HL-60/S4 (cell line): ENCODE data around the gene ARHGEF16.

Source experiments
- in situ Hi-C: fragments of 300-500 bp; cut with MboI; formaldehyde crosslinking; loops from 2 replicates; pipeline ENCODE4 v1.14.3; 2022; ENCODE audit warnings: low sequenced_read_pairs

Gene ARHGEF16

DNA sequence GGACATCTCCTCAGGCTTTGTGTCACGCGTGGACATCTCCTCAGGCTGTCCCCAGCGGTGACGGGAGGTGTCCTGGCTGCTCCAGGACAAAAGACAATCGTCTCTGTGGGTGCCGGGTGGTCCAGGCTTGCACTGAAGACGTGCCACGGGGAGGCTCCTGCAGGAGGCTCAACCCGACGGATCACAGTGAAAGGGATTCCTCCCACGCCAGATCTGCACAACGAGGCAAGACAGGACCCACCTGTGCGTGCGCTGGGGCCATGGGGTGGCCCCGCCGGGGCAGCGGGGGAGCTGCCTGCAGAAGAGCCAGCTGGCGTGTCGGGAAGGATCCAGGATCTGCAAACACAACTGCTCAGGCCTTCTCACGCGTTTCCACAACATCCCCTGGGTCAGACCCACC, 18.8 kb upstream of the ARHGEF16 start:
- in situ Hi-C loops = no loop called here

DNA sequence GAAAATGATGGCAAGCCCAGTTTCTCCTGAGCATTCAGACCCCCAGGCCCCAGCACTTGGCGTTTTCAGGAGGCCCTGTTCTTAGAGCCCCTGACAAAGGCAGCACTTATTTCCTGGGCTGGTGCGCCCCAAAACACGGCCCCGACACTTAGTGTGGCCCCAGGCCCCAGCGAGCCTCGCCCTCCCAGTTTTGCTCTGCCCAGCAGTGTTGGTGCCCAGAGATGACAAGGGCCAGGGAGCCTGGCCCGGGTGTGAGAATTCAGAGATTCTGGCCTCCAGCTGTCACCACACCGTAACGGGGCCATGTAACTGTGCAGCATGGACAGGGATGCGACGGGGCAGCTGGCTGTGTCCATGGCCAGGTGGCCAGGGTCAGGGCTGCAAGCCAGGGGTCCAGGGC, 18.0 kb upstream of the ARHGEF16 start:
- in situ Hi-C loops = no loop called here

DNA sequence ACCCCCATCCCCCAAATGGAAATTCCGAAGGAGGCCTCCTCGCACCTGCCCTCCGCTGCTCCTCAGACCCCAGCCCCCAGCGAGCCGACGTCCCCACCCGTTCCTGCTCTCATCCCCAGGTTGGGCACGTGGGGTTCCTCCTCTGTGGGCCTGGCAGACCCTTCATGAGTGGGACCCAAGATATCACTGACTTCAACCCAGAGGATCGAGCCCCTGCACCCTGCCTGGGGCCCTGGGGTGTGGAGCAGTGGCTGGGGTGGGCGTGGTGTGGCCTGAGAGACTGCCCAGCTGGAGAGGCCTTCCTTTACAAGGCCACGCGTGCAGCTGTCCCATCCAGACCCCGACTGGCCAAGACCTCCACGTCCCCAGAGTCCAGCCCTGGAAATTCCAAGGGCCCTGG, 17.6 kb upstream of the ARHGEF16 start:
- in situ Hi-C loops = no loop called here

DNA sequence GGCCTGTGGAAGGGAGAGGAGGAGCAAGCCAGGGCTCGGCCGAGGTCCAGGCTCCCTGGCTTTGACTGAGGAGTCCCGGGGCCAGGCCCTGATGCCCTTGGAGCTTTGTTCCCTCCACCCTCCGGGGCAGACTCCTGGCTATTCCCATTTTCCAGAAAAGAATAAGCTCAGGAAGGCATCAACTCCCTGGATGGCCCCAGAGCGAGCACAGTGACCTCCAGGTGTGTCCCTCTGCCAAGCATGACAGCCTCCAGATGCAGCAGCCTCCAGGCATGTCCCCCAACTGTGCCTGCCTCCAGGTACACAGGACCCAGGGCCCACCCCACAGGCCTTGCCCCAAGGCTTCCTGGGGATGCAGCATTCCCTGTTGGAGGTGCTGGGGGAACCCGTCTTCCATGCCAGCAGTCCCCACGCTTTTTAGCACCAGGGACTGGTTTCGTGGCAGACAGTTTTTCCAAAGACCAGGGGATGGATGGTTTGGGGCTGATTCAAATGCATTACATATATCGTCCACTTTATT, 15.7 kb upstream of the ARHGEF16 start:
- in situ Hi-C loops = no loop called here

DNA sequence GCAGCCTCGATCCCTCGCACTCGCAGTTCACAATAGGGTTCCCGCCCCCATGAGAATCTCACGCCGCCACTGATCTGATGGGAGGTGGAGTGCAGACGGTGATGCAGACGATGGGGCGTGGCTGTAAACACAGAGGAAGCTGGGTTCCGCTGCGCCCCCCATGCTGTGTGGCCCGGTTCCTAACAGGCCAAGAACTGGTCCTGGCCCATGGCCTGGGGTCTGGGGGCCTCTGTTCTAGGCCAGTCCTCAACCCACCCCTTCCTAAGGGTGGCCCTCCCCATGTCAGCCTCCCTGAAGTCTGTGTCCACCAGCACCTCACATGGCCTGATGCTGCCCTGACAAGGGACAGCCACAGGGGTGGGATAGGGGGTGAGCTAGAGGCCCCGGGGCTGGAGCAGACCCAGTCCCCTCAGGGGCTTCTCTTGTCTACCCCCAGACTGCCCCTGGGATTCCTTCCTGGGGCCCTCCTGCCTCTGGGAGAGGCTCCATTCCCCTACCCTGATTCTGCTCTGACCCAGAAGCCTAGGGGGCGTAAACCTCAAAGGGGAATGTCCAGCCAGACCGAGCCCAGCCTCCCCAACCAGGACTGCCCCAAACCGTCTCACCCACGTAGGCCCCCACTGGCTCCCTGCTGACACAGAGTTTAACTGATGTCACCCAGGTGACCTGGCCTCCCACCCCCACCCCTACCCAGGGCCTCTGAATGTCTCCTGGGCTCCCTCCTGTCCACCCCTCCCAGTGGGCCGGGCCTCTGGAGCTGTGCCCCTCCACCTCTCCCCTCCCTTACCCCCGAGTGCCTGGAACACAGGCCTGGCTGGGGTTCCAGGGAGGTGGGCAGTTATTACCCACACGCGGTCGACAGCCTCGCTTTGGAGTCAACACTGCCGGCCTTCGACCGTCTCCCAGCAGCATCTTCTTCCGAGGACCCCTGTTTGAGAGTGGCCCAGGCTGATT, 14.8 kb upstream of the ARHGEF16 start:
- in situ Hi-C loops = no loop called here

DNA sequence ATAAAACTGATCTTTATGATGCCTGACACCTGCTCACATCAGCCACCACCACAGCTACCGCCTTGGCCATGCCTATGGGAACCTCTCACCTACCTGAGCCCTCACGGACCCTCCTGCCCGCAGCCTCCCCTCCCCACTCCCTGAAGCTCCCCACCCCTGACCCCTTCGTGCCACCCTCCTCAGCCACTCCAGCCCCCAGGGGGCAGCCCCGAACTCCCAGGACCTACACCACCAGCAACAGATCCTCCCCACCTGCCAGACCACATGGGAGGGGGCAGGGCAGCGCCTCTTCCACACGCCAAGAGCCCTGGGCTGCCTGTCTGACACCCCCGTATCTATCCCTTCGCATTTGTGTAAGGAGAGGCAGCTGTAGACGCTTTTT, 14.2 kb upstream of the ARHGEF16 start:
- in situ Hi-C loops = no loop called here

DNA sequence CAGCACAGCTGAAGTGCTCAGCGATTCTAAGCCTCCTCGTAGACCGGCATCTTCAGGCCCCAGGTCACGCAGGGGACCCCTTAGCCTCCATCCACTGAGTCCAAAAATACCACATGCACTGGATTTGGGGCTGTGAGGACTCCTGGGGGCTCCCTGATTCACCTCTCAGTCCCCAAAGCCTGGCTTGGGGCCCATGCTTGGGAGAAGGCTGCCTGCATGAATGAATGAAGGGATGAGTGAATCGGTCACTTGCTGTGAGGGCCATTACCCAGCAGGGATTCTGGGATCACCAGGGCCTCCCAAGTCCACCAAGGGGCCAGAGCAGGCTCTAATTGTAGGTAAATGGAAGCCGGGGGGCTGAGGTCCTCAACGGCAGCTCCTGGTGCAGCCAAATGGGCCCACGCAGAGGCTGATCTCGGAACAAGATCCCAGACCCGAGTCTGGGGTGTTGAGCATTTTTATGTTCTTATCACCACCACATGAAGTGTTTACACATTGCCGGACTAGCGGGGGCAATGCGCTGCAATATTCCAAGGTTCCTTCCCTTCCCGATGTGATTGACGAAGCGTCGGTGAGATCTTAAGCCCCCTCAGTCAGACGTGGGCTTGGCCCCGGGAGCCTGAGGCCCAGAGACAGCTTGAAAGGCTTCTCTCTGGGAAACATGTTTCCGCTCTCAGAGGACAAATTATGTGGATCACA, 13.6 kb upstream of the ARHGEF16 start:
- in situ Hi-C loops = no loop called here

DNA sequence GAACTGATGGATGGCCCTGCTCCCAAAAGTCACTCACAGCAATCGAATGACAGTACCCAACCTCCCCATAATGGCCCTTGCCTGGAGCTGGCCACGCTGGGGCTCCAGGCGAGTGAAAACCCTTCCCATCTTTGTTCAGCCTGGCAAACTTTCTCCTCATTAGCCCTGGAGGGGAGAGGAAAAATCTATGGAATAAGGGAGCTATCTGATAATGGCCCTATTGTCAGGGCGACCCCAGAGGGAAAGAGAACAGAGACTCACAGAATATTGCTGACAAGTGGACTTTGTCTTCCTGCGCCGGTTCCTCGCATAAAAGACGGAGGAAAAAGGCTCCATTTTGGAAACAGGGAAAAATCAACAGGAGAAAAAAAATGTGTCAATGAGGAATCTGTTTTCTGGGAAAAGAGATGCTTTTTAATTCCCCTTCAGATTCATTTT, 13.0 kb upstream of the ARHGEF16 start:
- in situ Hi-C loops = no loop called here

DNA sequence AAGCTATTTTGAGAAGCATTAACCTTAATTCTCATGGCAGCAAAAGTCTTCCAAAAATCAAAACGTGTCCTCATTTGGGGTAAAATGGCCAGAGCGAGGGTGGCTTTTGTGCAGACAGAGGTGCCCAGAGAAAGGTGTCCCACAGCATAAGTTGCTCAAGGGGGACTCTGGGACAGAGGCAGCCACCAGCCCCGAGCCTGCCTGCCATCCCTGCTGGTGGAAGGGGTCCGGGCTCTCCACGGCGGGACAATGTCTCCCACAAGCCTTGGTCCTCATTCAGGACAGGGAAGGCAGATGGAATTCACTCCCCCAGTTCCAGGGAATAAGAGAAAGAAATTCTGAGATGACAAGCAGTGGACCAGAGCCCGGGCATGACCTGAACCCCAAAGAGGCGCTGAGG, 12.6 kb upstream of the ARHGEF16 start:
- in situ Hi-C loops = no loop called here

DNA sequence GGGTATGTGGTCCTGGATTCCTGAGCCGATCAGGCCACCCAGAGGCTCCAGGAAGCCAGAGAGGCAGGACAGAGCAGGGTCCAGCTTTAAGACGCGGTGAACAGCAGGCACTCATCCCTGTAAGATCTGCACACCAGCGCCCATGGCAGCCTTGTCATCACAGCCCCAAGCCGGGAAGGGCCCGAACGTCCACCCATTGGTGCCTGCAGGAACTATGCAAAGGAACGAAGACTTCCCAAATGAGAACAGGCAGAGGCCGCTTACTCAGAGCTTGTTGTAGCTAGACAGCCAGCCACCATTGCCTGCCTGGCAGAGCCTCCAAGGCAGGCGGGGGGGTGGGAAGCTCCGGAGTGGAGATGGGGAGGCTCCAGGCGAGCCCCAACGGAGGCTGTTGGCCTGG, 12.1 kb upstream of the ARHGEF16 start:
- in situ Hi-C loops = no loop called here

DNA sequence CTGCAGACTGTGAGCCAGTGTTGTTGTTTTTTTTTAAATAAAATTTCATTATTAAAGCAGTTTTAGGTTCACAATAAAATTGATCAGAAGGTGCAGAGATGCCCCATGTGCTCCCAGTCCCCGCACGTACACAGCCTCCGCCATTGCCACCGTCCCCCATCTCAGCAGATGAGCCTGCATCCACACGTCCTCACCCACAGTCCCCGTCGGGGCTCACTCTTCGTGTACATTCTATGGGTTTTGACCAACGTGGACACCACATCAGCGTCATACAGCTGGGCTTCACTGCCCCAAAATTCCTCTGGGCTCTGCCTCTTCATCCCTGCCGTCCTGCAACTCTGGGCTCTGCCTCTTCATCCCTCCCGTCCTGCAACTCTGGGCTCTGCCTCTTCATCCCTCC, 11.6 kb upstream of the ARHGEF16 start:
- in situ Hi-C loops = no loop called here

DNA sequence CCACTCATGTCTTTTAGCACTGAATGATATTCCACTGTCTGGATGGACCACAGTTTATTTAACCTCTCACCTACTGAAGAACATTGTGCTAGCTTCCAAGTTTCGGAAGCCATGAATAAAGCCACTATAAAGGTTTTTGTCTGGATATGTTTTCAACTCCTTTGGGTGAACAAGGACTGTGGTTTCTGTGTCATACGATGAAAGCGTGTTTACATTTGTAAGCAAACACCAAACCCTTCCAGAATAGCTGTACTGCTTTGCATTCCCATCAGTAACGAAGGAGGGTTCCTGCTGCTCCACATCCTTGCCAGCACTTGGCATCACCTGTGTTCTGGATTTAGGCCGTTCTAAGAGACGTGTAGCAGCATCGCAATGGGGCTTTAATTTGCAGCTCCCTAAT, 10.7 kb upstream of the ARHGEF16 start:
- in situ Hi-C loops = no loop called here

DNA sequence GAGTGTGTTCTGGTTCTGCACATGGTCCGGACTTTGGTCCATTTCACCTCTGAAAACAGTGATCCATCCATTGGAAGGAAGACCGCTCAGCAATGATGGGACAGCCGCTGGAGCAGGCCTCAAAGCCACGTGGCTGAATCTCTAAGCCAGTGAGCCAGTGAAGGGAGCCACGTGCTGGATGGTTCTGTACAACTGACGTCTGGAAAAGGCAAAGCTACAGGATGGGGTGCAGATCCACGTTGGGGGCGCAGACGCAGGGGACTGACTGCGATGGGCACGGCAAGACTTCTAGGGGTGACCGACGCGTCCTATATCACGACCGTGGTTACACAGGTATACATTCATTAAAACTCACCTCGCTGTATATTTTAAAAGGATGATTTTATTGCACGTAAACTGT, 10.2 kb upstream of the ARHGEF16 start:
- in situ Hi-C loops = no loop called here

DNA sequence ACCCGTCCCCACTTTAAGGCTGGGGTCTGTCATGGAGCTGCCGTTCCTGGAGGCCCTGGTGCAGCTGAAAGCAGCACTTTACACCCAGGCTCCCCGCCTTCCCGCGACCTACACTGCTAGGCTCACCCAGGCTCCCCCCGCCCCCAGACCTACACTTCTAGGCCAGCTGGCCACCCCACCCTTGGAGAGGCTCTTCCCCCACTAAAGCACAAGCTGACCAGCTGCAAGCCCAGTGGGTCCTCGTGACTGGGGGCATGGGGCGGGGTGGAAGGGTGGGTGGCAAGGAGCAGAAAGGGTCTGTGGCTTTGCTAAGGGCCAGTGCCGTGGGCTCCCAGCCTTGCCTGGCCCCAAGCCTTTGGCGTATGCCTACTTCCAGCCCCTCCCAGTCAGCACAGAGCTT, 9.7 kb upstream of the ARHGEF16 start:
- in situ Hi-C loops = no loop called here

DNA sequence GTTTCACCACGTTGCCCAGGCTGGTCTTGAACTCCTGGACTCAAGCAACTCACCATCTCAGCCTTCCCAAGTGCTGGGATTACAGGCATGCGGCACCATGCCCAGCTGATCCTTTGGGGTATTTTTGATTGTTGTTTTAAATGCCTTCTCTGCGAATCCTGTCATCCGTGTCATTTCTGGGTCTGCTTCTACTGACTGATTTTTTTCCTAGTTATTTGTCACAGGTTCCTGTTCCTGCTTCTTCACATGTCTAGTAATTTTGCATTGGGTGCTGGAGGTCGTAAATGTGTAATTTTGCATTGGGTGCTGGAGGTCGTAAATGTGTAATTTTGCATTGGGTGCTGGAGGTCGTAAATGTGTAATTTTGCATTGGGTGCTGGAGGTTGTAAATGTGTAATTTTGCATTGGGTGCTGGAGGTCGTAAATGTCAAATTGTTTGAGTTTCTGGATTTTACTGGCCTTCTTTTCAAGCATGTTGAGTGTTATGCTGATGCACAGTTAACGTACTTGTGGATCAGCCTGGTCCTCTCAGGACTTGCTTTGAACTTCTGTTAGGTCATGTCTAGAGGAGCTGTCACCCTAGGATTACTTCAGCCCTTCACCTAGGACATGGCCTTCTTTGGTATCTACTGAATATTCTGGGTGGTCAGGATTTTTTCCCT, 4.1 kb upstream of the ARHGEF16 start:
- in situ Hi-C loops = no loop called here

DNA sequence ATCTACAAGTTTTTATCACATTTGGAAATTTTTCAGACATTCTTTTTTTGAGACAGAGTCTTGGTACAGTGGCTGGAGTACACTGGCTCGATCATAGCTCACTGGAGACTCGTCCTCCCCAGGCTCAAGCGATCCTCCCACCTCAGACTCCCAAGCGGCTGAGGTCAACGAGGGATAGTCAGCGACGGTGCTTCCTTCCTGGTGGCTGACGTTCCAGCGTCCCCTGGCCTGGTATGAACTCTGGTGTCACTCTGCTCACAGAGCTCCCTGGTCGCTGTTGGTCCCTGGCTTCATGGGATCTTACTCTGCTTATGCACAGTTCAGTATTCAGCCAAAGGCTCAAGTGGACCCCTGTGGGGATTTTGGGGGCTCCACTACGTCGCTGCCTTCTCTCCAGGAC, 3.5 kb upstream of the ARHGEF16 start:
- in situ Hi-C loops = no loop called here

DNA sequence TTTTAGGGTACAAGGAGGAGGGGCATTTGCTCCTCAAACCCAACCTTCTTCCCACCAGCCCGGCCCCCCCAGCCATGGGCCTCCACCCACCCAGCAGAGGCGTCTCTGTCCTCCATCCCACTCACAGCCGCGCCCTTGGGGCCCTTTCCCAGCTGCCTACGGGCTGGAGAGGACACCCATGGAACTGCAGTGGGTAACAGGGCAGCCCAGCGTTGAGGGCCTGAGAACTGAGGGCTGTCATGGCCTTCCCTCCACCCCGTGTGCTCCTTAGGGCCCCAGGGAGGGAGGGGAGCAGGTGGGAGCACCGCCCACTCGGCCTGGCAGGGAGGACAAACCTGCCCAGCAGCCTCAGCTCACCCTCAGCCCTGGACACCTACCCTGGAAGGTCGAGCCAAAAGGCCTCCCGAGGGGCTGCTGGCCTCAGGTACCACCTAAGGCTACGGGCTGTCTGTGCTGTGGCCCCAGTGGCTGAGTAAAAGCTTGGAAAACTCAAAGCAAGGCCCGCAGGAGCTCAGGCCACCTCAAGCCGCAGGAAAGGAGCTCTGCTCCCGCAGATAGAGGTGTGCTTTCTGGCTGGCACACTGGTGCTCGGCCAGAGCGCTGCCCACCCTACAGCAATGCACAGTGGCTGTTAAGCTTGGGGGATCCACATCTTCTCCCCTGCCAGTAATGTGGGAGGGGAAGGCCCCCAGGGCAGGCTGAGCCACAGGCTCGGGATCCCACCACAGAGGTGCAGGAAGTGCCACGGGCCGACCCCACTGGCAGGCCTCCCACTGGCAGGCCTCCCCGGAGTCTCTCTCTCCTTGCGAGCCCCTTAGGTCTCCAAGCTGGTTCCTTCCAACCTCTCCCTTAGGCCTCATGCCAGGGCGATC, 2.2 kb upstream of the ARHGEF16 start:
- in situ Hi-C loops = no loop called here

DNA sequence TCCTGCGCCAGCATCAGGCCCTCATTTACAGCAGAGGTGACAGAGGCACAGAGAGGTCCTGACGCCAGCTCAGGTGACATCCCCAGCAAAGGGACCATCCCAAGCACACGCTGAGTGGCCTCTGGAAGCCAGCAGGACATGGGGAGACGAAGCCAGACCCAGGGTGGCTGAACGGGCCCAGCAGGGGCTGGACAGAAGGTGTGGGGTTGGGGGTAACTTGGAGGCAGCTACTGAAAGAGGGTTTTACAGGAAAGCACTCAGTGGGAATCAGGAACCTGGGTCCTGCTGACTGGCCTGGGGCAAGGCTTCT, 1.6 kb upstream of the ARHGEF16 start:
- in situ Hi-C loops = no loop called here

DNA sequence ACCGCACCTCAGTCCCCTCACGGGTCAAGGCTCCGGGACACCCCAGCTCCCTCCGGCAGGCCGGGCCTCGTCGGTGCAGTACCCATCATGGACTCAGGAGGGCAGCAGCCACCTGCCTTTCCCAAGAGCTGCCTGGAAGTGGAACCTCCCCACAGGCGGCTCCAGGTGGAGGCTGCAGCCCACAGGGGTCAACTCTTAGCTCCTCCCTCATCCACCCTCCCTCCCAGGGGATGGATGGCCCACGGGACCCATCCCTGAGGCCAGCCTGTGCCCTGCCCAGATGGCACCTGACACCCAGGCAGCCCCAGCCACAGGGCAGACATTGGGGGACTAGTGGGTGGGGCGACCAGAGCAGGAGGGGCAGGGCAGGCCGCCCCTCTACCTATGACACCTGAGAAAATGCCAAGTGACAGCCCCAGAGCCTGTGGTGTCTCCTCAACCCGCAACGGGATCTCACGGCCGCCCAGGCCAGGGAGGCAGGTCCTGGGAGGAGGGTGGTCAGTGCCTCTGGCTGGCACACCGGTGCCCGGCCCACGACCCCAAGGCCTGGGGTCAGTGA, 1.2 kb upstream of the ARHGEF16 start:
- in situ Hi-C loops = no loop called here

DNA sequence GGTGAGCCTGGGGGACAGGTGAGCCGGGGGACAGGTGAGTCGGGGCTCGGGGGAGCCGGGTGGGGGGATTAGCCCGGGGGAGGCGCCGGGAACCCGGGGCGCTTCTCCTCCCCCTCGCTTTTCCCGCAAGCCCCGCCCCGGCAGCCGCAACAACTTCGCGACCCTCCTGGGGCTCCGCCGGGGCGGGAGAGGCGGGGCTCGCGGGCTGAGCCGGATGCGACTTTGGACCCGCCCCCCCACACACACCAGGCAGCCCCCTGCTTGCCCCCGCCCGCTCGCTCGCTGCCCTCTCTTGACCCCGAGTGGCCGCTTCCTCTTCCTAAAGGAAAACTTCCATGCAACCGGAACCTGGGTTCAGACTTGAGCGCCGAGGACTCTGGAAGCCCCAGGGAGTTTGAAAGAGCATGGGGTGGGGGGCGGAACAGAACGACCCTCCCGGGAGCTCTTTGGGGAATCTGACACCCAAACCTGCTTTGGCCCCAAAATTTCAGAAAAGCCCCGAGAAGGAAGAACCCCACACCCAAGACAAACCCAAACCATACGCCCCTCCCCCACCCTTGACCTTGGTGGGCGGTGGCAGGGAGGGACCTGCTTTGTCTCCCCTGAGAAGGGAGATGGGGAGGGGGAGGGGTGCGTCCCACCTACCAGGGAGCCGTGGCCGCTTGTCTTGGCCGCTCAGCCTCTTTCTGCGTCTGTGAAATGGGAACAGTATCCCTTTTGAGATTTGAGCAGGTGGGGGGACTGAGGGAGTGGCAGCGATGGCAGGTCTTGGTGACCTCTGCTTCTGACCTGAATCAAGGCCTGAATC, 550 bp downstream of the ARHGEF16 start:
- in situ Hi-C loops = no loop called here
